GM19395 (cell line): ENCODE results near the gene EFCAB12.
"Not testable (repeated sequence)": the region's sequence is repeated elsewhere in the genome, so short reads cannot be mapped to it uniquely, and the experiment has no call there.

Experiments
- ATAC-seq: cut with Tn5 transposase; IDR thresholded peaks from one replicate; pipeline ENCODE4 v1.9.1; 2021; ENCODE audit warnings: mild to moderate bottlenecking, moderate library complexity; ENCODE audit not compliant: unreplicated experiment

Gene EFCAB12

DNA sequence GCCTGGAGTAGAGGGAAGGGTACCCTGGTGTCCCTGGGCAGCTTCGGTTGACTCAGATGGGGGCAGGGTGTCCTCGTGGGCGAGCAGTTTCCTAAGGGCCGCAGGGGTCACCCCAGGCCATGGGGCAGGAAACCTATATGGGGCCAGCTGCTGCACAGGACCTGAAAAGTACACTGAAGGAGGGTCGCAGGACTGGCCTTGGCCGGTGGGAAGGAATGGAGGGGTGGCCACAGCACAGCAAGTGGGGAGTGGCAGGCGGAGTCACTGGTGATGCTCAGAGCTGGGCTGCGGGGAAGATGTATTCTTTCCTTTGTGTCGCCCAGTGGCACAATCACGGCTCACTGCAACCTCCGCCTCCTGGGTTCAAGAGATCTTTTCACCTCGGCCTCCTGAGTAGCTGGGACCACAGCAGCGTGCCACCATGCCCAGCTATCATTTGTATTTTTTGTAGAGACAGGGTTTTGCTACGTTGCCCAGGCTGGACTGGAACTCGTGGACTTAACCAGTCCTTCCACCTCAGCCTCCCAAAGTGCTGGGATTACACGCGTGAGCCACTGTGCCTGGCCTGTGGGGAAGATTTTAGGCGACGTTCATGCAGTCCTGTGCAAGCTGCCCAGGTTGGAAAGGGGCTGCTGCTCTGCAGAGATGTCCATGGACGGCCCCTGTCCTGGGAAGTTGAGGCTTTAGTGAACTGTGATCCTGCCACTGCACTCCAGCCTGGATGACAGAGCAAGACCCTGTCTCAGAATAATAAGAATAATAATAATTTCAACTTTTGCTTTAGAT, 57.2 kb downstream of the EFCAB12 start:
- no peak for ATAC-seq

GRCh38 chr3:129370248-129370964, 58.0 kb downstream of the EFCAB12 start:
- ATAC-seq: no peak

GRCh38 chr3:129369711-129370110, 58.7 kb downstream of the EFCAB12 start:
- no peak for ATAC-seq

DNA sequence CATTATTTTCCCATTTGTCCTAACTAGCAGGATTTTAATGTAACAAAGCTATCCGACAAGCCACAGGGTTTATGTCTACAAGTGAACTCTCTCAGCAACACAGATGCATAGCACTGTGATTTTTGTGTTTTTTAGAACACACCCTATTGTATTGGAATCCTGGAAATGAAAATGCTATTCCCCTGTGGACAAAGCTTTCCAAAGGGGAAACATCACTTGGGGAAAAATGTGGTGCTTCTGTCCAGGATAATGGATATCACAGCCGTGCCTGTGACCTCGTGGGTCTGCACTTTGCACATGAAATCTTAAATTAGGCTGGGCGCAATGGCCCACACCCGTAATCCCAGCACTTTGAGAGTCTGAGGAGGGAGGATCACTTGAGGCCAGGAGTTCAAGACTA, 60.6 kb downstream of the EFCAB12 start:
- ATAC-seq: no peak

DNA sequence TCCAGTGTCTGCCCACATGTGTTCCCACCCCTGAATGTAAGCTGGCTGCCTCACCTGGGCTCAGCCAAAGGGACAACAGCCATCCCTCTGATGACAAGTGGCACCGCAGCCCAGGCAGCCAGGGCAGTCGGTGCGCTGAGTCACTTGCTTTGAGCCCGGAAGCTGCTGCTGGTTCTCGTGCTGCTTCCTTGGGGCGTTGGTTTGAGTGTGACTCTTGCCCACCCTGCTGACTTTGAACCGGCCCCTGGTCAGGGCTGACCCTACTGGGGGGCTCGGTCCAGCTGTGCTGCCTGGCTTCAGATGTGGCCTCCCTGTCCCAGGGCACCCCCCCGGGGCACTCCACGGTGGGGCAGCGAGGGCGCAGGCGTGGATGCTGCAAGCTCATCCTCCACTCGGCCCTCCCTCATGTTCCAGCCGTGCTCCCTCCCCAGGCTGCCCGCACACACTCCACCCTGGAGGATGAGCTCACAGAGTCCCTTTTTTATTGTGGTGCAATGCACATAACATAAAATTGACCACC, 62.1 kb downstream of the EFCAB12 start:
- ATAC-seq: no peak

GRCh38 chr3:129365296-129366136, 62.9 kb downstream of the EFCAB12 start:
- ATAC-seq: no peak

GRCh38 chr3:129364811-129365210, 63.6 kb downstream of the EFCAB12 start:
- ATAC-seq: not testable (repeated sequence)

- ATAC-seq: not testable (repeated sequence)
Measured at GRCh38 chr3:129363356-129363755, 65.1 kb downstream of the EFCAB12 start.

DNA sequence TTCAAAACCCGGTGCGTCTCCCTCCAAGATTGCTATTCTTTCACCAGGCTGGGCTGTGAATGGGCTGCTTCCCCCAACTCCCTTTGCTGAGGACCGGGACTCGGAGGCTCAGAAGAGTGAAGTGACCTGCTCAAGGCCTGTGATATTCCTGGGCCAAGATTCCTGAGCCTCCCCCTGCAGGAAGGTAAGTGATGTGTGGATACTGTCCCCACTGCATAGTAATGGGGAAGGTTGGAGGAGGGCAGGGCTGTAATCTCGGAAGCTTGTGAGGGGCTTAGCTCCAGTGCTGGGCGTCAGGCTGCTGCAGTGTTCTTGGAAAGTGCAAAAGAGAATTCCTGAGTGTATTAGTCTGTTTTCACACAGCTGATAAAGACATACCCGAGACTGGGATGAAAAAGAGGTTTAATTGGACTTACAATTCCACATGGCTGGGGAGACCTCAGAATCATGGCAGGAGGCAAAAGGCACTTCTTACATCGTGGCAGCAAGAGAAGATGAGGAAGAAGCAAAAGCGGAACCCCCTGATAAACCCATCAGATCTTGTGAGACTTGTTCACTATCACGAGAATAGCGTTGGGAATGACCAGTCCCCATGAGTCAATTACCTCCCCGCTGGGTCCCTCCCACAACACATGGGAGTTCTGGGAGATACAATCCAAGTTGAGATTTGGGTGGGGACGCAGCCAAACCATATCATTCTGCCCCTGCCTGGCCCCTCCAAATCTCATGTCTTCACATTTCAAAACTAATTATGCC, 67.6 kb downstream of the EFCAB12 start:
- no peak for ATAC-seq

DNA sequence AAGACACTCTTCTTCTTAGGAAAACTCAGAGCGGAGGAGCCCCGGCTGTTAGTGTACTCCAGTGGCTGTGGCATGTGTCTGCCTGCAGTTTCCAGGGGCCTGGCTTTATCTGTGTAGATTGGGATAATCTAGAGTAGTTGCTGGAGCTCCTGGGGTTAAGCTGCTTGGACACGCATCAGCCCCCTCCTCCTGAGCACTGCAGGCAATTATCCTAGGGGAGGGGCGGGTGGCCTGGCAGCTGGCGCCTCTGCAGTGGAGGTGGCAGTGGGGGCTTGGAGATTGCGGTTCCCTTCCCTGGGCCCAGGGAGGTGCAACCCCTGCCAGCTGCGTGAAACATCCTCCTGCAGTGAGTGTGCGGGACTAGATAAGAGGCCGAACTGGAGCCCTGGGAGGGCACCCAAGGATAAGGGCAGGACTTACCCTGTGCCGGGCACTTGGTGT, 68.2 kb downstream of the EFCAB12 start:
- no peak for ATAC-seq

GRCh38 chr3:129358772-129359371, 69.6 kb downstream of the EFCAB12 start:
- no peak for ATAC-seq

GRCh38 chr3:129358177-129358771, 70.2 kb downstream of the EFCAB12 start:
- no peak for ATAC-seq

DNA sequence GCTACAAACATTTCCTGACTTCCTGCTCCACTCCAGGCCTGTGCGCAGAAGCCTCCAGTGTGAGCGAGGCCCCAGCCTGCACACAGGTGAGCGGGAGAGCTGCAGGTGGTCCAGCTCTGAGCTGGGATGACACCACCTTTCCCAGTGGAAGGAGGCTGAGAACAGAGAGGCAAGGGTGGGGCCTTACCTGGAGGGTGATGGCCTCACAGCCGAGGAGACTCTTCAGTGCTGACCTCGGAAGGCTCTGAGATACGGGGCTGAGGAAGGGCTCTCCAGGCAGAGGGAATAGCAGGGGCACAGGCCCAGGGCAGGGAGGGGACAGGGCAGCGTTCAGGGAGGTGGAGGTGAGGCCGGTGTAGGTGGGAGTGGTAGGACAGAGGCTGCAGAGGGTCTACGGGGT, 70.8 kb downstream of the EFCAB12 start:
- ATAC-seq: no peak

DNA sequence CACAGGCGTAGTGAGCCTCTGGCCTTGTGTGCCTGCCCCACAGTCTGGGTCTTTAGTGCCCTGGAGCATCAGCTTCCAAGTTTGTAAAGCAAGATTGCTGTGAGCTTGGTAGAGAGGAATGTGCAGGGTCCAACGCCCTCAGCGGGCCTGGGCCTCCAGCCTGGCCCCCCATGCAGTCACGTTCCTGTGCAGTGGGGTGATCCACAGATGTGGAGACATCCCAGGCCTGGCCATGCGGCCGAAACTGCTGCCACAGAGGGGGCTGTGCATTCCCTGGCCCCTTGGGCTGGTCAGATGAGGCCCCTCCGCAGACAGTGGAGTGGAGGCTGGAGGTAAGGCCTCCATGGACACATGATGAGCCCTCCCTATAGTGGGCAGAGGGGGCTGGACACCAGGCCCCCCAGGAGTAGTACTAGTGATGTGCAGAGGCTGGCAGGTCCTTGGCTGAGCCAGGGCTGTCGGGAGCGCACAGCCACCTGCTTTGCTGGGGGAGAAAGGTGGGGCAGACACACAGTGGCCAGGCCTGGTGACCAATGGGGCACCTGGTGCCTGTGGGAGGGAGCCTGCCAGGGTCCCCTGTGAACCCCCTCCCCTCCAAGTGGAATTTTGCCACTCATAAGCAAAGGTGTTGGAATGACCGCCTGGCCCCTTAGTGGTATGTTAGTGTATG, 71.5 kb downstream of the EFCAB12 start:
- ATAC-seq: no peak

DNA sequence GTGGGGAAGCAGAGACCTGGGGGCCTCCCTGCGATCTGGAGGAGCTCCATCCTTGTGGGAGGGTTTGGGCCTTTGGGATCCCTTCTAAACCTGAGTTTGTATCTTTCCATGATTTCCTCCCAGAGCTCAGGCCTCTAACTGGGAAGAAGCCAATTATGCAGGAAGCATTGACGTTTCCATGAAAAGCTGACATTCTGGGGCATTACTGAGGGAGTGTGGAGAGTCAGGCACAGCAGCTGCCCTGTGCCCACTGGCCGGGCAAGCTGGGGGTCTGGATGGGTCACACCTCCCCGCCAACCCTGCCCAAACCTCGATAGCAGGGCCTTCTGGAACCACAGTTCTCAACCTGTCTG, 74.9 kb downstream of the EFCAB12 start:
- no peak for ATAC-seq

DNA sequence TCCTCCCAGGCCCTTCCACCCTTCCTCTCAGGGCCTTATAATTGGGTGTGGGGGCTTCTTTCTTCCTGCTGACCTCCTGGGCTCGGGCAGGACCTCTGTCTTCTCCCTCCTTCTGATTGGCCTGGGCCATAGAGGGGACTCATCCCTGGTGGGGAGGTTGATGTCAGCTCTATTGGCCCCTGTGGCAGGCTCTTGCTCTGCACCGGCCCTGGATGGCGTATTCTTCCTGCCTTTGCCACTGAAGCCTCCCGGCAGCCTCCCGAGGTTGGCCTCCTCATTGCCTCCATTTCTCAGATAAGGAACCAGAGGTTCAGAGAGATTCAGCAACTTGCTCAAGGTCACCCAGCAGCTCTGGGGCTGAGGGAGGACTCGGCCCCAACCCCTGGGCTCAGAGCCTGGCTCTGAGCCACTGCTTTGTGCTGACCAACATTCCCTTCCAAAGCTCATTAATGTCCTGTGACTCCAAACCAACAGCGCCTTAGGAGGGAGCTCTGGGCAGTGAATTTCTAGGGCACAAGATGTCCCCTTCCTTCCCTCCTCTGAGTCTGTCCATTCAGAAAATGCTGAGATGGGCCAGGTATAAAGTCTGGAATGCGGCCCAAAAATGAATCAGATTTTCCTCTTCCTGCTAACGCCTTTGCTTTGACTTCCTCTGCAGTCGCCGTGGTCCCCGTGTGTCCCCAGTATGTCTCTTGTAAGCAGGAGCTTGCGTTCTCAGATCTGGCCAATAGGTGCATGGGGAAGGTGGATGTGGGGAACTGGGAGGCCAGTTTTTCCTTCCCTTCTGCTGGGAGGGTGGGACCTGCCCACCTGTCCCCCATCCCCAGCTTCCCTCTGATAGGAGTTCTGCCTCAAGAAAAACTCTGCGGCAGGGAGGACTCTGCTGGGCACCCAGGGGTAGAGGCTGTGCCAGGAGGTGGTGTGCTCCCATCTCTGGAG, 75.5 kb downstream of the EFCAB12 start:
- ATAC-seq: no peak

DNA sequence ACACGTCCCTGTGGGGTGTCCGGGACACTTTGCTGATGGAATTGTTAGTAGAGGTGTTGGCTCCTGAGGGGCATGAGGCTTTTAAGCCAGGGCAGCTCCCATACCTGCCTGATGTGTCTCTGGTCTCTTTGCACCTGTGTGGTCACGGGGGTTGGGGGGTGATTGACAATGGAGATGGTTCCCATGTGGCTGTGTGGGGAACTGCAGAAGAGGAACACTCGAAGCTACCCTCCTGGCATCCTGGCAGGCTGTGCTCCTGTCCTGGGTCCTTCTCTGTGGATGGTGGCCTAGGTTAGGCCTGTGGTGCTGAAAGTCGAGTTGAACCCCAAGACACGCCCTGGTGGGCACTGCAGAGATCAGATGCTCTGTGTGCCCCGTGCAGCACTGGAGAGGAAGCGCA, 76.4 kb downstream of the EFCAB12 start:
- no peak for ATAC-seq
